ENCODE measurements around the gene CCDC32.

Gene CCDC32

DNA sequence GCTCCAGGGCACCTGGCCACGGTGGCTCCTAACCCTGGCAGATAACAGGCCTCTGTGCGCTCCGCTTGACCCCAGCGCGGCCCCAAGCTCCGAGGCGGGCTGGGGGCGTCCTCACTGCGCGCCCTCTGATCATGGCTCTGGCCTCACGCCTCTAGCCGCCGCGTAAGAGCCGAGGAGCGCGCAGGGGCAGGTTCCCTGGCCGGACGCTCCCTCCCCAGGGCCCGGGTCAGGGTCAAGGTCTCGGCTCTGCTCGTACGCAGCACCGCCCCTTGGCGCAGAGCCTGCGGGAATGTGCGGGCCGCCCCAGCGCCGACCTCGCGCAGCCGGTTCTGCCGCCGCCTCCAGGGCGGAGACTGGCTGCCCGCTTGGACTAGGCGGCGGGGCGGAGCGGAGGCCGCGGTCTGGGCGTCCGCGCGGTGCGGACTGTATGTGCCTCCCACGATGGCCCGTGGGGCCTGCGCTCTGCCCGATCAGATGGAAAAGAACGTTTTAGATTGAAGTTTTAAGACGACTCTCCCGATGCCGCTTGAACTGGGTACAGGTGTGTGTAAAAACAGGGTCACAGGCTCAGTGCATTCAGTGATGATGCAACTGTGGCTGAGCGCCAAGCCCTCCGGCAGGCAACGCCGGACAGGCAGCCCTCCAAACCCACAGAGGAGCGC is 53.2 kb downstream of the CCDC32 start:
- peak; percentile 54 to 82 (median 64) for DNase-seq

DNA sequence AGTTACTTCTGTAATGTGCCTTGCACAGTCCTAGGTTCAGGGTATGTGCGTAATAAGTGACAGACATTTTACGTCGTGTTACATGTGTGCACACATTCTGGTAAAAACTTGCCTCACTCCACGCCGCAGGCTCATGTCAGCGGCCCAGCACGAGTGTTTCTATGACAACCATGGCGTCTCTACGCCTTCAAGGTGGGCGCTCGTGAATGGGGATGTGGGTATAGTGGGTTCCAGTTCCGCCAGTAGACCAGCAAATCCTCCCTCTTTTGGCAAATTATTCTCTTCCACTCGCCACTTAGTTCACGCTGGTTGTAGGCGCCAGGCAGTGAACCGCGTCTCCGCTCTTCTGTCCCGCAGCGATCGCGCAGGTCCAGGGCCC is 53.8 kb downstream of the CCDC32 start:
- DNase-seq = peak; percentile 37 to 80 (median 62)

DNA sequence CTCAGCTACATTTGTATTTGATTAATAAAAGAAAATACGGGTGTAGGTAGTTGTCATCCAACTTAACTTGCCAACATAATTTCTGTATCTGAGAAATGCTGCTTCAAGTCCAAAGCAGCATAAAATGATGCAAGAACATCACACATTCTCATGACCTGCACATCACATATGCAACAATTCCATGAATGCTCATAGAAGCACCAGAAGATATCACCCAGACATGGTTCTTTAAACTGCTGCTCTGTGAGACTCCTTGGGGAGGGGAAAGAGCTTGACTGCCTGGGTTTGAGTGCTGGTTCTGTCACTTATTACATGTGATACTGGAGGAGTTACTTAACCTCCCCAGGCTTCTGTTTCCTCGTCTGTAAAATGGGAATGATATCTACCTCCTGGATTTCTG is 54.6 kb downstream of the CCDC32 start:
- DNase-seq = peak in 1 of 4 experiments; percentile 24

DNA sequence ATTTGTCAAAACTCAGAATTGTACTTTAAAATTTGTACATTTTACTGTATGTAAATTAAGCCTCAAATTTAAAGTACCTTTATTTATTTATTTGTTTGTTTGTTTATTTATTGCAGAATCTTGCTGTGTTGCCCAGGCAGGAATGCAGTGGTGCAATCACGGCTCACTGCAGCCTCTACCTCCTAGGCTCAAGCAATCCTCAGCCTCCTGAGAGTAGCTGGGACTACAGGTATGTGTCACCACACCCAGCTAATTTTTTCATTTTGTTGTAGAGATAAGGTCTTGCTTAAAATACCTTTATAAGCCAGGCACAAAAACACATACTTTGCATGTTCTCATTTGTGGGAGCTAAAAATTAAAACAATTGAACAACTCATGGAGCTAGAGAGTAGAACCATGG is 56.6 kb downstream of the CCDC32 start:
- DNase-seq = no peak

DNA sequence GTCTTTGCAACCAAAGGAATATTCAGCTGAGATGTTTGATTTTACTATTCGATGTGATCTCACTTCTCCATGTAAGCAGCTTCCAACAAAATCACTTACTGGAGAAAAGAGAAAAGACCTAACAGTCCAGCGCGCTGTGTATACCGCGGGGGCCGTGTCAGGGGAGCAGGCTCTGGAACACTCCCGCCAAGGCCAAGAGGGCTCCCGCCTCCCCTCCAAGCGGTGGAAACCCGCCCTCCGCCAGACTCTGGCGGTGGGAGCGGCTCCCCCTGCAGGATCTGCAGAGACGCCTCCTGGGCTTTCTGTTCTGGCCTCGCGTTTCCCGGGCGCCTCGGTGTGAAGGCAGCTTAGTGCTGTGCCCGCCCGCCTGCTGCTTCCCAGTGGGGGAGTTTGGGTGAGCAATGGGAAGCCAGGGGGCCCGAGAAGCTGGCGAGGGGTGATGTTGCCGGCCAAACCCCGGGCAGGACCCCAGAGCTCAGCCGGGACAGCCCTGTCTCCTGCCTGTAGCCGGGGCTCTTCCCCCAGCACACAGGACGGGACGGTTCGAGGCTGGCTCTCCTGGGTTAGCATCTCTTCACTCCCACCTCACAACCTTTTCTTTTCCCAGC is 57.8 kb downstream of the CCDC32 start:
- DNase-seq = peak; percentile 68 to 88 (median 78)
